Panc1 (cell line): ENCODE measurements around the gene ZNF195. TPM values are rescaled to one million over a fixed set of nuclear protein-coding genes. Genes with fewer than 3 reads are reported as not detected.
"Not testable (repeated sequence)": the region's sequence is repeated elsewhere in the genome, so short reads cannot be mapped to it uniquely, and the experiment has no call there.

ENCODE experiments used
- ATAC-seq: fragments of 200-7000 bp; cut with Tn5 transposase; 2 replicates; pipeline ENCODE4 v1.9.1; 2020; ENCODE audit warnings: mild to moderate bottlenecking, moderate library complexity
- BruUV-seq: library from RNA; stranded (reverse); fragments of 400-500 nt; replicated peaks from 2 replicates; lab custom pipeline; 2021; lab: Mats Ljungman, UMichigan
- CTCF ChIA-PET: fragments of 300-600 bp; sonication (Branson Sonifier 250); formaldehyde crosslinking; loops from one replicate; lab custom pipeline; 2022; ENCODE audit warnings: antibody characterized with exemption; lab: Charles Lee
- POLR2A ChIA-PET: fragments of 300-600 bp; sonication (Branson Sonifier 250); formaldehyde crosslinking; loops from one replicate; lab custom pipeline; 2022; ENCODE audit warnings: antibody characterized with exemption; lab: Charles Lee
- DNase-seq: peaks from one replicate; pipeline ENCODE4 v3.0.0-alpha.2; 2010; ENCODE audit warnings: low read depth, low spot score
- H3K27ac ChIP-seq: 2 replicates; pipeline ENCODE4 v1.5.1; 2011; ENCODE audit warnings: mild to moderate bottlenecking, low read length, inconsistent platforms
- H3K27me3 ChIP-seq: fragments of 200-500 bp; sonication (Bioruptor generic); 2 replicates; pipeline ENCODE4 v1.6.0; 2014; ENCODE audit warnings: low read length, inconsistent platforms; ENCODE audit not compliant: control insufficient read depth, insufficient read depth
- H3K36me3 ChIP-seq: fragments of 200-500 bp; sonication (Bioruptor generic); 2 replicates; pipeline ENCODE4 v1.5.1; 2014; ENCODE audit warnings: inconsistent platforms, mild to moderate bottlenecking, low read length, moderate library complexity; ENCODE audit not compliant: control insufficient read depth, insufficient read depth
- H3K4me1 ChIP-seq: 2 replicates; pipeline ENCODE4 v1.5.1; 2011; ENCODE audit warnings: inconsistent platforms, mild to moderate bottlenecking, low read length, moderate library complexity; ENCODE audit not compliant: control insufficient read depth, insufficient read depth
- H3K4me3 ChIP-seq, 2 experiments: 2 replicates each; pipeline ENCODE4 v1.5.1; 2011 to 2012; ENCODE audit warnings: low read depth in 2 of 2, low read length in 2 of 2, mild to moderate bottlenecking in 2 of 2, inconsistent platforms in 1 of 2, moderate library complexity in 1 of 2
- H3K9me3 ChIP-seq: fragments of 200-500 bp; sonication (Bioruptor generic); 2 replicates; pipeline ENCODE4 v1.5.1; 2014; ENCODE audit warnings: low read depth, mild to moderate bottlenecking, inconsistent platforms, low read length, moderate library complexity; ENCODE audit not compliant: control insufficient read depth, insufficient read depth
- in situ Hi-C: cut with HindIII; loops from 2 replicates; pipeline ENCODE4 v1.10.0; 2016; ENCODE audit warnings: low sequenced_read_pairs, low pct_unique_long_range_greater_than_20kb
- intact Hi-C: fragments of 100-400 bp; cut with micrococcal nuclease; formaldehyde crosslinking; loops from one replicate; pipeline ENCODE4 v1.10.0; 2022; ENCODE audit not compliant: unreplicated experiment
- total RNA-seq: library from RNA; stranded (reverse); gene quantifications from one replicate; pipeline ENCODE4 v1.2.1, GENCODE V29; 2021; ENCODE audit not compliant: unreplicated experiment

Gene ZNF195
- total RNA-seq, 1 experiment from 2014 or later, result 79.0 TPM

GRCh38 chr11:3336420-3336819, 42.5 kb downstream of the ZNF195 start:
- ATAC-seq, POLR2A ChIA-PET, H3K27ac ChIP-seq, intact Hi-C loops, H3K4me1 ChIP-seq, H3K9me3 ChIP-seq, in situ Hi-C loops, CTCF ChIA-PET, BruUV-seq, H3K36me3 ChIP-seq, H3K4me3 ChIP-seq, DNase-seq: not testable (repeated sequence)
- peaks cover 10% of the 10 kb centered on the region for H3K27me3 ChIP-seq

DNA sequence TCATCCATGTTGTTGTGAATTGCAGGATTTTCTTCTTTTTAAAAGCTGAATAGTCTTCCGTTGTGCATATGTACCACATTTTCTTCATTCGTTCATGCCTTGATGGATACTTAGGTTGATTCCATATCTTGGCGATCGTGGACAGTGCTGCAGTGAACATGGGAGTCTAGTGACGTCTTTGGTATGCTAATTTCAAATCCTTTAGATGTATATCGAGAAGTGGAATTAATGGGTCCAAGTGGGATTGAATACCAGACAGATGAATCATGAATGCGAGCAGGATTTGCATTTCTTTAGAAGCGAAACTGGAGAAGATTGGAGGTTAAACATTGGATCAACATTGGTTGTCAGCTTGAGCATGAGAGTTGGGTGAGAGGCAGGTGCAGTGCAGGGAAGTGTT, 45.8 kb downstream of the ZNF195 start:
- H3K27me3 ChIP-seq, H3K4me1 ChIP-seq, H3K36me3 ChIP-seq, POLR2A ChIA-PET, CTCF ChIA-PET, H3K9me3 ChIP-seq, BruUV-seq, ATAC-seq, H3K27ac ChIP-seq, DNase-seq, in situ Hi-C loops, H3K4me3 ChIP-seq, intact Hi-C loops: not testable (repeated sequence)

GRCh38 chr11:3331078-3331477, 47.9 kb downstream of the ZNF195 start:
- ATAC-seq, intact Hi-C loops, POLR2A ChIA-PET, H3K4me1 ChIP-seq, BruUV-seq, H3K9me3 ChIP-seq, CTCF ChIA-PET, DNase-seq, H3K4me3 ChIP-seq, H3K27ac ChIP-seq, H3K36me3 ChIP-seq, in situ Hi-C loops, H3K27me3 ChIP-seq: not testable (repeated sequence)

DNA sequence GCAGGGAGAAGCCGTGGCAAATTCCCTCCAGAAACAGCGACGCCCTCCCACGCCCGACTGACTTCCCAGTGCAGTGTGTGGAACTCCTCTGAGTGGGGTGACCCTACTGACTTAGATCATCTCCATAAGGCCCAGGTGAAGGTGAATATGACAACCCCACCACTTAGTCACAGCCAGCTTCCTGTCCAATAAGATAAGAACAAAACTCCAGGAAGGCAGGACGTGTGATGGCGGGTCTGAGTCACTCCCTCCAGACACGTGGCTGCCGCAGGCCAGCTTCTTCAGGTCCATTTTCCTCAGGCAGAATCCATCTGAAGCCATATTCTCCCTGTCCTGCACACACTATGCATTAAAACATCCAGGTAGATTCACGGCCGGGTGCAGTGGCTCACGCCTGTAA, 48.9 kb downstream of the ZNF195 start:
- intact Hi-C loops, H3K36me3 ChIP-seq, POLR2A ChIA-PET, BruUV-seq, H3K4me1 ChIP-seq, DNase-seq, H3K27me3 ChIP-seq, H3K27ac ChIP-seq, CTCF ChIA-PET, in situ Hi-C loops, H3K9me3 ChIP-seq, H3K4me3 ChIP-seq: not testable (repeated sequence)
- ATAC-seq, result peak; percentile 21; the same call in 1 of the 2 replicates

DNA sequence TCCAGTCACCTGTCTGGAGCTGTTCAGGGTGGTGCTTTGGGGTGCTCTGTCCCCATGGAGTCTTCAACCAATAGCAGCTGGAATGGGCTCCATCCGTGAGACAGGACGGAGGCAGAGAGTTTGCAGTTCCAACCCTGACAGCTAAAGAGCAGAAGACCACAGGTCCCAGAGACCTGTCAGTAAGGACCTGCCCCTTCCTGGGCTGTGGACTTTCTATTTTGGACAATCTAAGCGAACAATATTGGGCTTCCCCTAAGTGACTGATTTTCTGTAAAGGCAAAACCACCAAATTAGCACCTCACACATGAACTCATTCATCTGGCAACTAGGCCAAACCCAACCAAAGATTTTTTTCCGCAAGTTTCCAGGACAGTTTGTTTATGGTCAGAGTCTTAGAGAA, 50.4 kb downstream of the ZNF195 start:
- intact Hi-C loops, H3K4me3 ChIP-seq, H3K36me3 ChIP-seq, BruUV-seq, H3K27me3 ChIP-seq, H3K9me3 ChIP-seq, H3K27ac ChIP-seq, CTCF ChIA-PET, DNase-seq, H3K4me1 ChIP-seq, POLR2A ChIA-PET, ATAC-seq, in situ Hi-C loops: not testable (repeated sequence)

- H3K36me3 ChIP-seq, H3K9me3 ChIP-seq, ATAC-seq, H3K4me3 ChIP-seq, DNase-seq, H3K27ac ChIP-seq, CTCF ChIA-PET, H3K4me1 ChIP-seq, in situ Hi-C loops, BruUV-seq, intact Hi-C loops, H3K27me3 ChIP-seq, POLR2A ChIA-PET: not testable (repeated sequence)
These were observed 52.5 kb downstream of the ZNF195 start for GRCh38 chr11:3326450-3326849.

DNA sequence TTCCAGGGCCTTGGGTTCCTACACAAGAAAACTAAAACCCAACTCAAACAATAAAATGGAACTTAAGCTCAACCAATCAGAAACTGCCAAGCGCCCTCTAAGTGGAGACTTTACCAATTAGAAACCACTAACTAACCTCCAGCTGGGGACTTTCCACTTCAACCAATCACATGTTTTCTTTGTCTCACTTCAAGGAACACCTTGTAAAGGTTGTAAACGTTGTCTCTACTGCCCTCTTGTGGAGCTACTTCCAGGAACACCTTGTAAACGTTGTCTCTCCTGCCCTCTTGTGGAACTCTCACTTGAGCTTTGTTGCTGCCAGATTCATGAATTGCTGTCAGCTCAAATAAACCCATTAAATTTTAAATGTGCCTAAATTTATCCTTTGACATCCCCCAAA, 54.2 kb downstream of the ZNF195 start:
- in situ Hi-C loops, CTCF ChIA-PET, H3K27me3 ChIP-seq, H3K4me1 ChIP-seq, H3K27ac ChIP-seq, POLR2A ChIA-PET, intact Hi-C loops, H3K4me3 ChIP-seq, H3K36me3 ChIP-seq, DNase-seq, BruUV-seq, H3K9me3 ChIP-seq: not testable (repeated sequence)
- peak; percentile 89 for ATAC-seq
